IMR-90 (cell line): Measurements from ENCODE around the gene CLDN34. TPM values are rescaled to one million over a fixed set of nuclear protein-coding genes. Genes with fewer than 3 reads are reported as not detected.

Source experiments
- ATAC-seq: fragments of 200-7000 bp; cut with Tn5 transposase; 2 replicates; pipeline ENCODE4 v1.9.1; 2020; ENCODE audit warnings: low read depth, mild to moderate bottlenecking, moderate library complexity
- BruUV-seq: library from RNA; stranded (reverse); fragments of 400-500 nt; replicated peaks from 2 replicates; lab custom pipeline; 2021; lab: Mats Ljungman, UMichigan
- CTCF ChIA-PET: fragments of 300-600 bp; formaldehyde crosslinking; extraction: SDS; loops from one replicate; lab custom pipeline; 2021; ENCODE audit warnings: antibody characterized with exemption; lab: Yijun Ruan, JAX
- POLR2A ChIA-PET: fragments of 300-600 bp; sonication (Branson Sonifier 250); formaldehyde crosslinking; loops from one replicate; lab custom pipeline; 2022; ENCODE audit warnings: antibody characterized with exemption; ENCODE audit not compliant: unreplicated experiment; lab: Charles Lee
- DNase-seq: peaks from one replicate; pipeline ENCODE4 v3.0.0; 2013
- H2AFZ ChIP-seq: replicated peaks from 2 replicates; pipeline ENCODE3; 2013; ENCODE audit warnings: low read length, mild to moderate bottlenecking; ENCODE audit not compliant: poor library complexity
- H2AK5ac ChIP-seq: 2 replicates; pipeline ENCODE4 v1.6.1; 2013; ENCODE audit warnings: low read depth, low read length, inconsistent platforms
- H2AK9ac ChIP-seq: replicated peaks from 2 replicates; pipeline ENCODE3; 2013; ENCODE audit warnings: mild to moderate bottlenecking, low read depth, low read length, moderate library complexity; ENCODE audit not compliant: poor library complexity
- H2BK120ac ChIP-seq: 2 replicates; pipeline ENCODE4 v1.6.1; 2013; ENCODE audit warnings: low read depth, low read length, inconsistent platforms
- H2BK15ac ChIP-seq: 3 replicates; pipeline ENCODE4 v1.6.1; 2013; ENCODE audit warnings: low read depth, low read length, inconsistent platforms
- H2BK20ac ChIP-seq: 2 replicates; pipeline ENCODE4 v1.6.1; 2013; ENCODE audit warnings: low read depth, mild to moderate bottlenecking, inconsistent platforms, low read length, moderate library complexity
- H2BK5ac ChIP-seq: 2 replicates; pipeline ENCODE4 v1.6.1; 2013; ENCODE audit warnings: mild to moderate bottlenecking, low read depth, low read length, inconsistent platforms; ENCODE audit not compliant: poor library complexity, severe bottlenecking
- H3K14ac ChIP-seq: replicated peaks from 2 replicates; pipeline ENCODE4 v1.6.1; 2013; ENCODE audit warnings: low read depth, low read length, inconsistent platforms
- H3K18ac ChIP-seq: 2 replicates; pipeline ENCODE4 v1.6.1; 2013; ENCODE audit warnings: low read depth, low read length, control low read depth
- H3K23ac ChIP-seq: 2 replicates; pipeline ENCODE4 v1.6.1; 2013; ENCODE audit warnings: low read depth, low read length, inconsistent platforms
- H3K27ac ChIP-seq: 2 replicates; pipeline ENCODE4 v1.5.1; 2013; ENCODE audit warnings: mild to moderate bottlenecking, control low read depth, low read length; ENCODE audit not compliant: insufficient read depth
- H3K27me3 ChIP-seq: 2 replicates; pipeline ENCODE4 v1.6.1; 2013; ENCODE audit warnings: low read length; ENCODE audit not compliant: control insufficient read depth, insufficient read depth
- H3K36me3 ChIP-seq: 2 replicates; pipeline ENCODE4 v1.6.1; 2013; ENCODE audit warnings: low read length, mixed read lengths; ENCODE audit not compliant: control insufficient read depth, insufficient read depth
- H3K4ac ChIP-seq: 2 replicates; pipeline ENCODE4 v1.6.1; 2013; ENCODE audit warnings: low read depth, low read length, inconsistent platforms
- H3K4me1 ChIP-seq: 2 replicates; pipeline ENCODE4 v1.6.1; 2013; ENCODE audit warnings: low read length, mixed read lengths; ENCODE audit not compliant: control insufficient read depth, insufficient read depth
- H3K4me2 ChIP-seq: 2 replicates; pipeline ENCODE4 v1.6.1; 2013; ENCODE audit warnings: low read depth, mild to moderate bottlenecking, control low read depth, low read length, moderate library complexity
- H3K4me3 ChIP-seq: 2 replicates; pipeline ENCODE4 v1.5.1; 2013; ENCODE audit warnings: low read depth, mild to moderate bottlenecking, control low read depth, low read length, moderate library complexity; ENCODE audit not compliant: insufficient read depth
- H3K56ac ChIP-seq: 2 replicates; pipeline ENCODE4 v1.6.1; 2013; ENCODE audit warnings: low read length, inconsistent platforms; ENCODE audit not compliant: insufficient read depth; ENCODE audit errors: extremely low read depth
- H3K79me1 ChIP-seq, 2 experiments: 2 replicates each; pipeline ENCODE4 v1.6.1; 2013; ENCODE audit warnings: low read length in 2 of 2, inconsistent platforms in 1 of 2, low read depth in 1 of 2
- H3K9ac ChIP-seq: 2 replicates; pipeline ENCODE4 v1.6.1; 2013; ENCODE audit warnings: low read depth, low read length, control low read depth
- H3K9me1 ChIP-seq: 2 replicates; pipeline ENCODE4 v1.6.1; 2013; ENCODE audit warnings: low read length, inconsistent platforms; ENCODE audit not compliant: insufficient read depth
- H3K9me3 ChIP-seq: 2 replicates; pipeline ENCODE4 v1.6.1; 2013; ENCODE audit warnings: low read length; ENCODE audit not compliant: control insufficient read depth, insufficient read depth
- H4K20me1 ChIP-seq: 2 replicates; pipeline ENCODE4 v1.6.1; 2013; ENCODE audit warnings: low read length, inconsistent platforms; ENCODE audit not compliant: insufficient read depth
- H4K5ac ChIP-seq: 2 replicates; pipeline ENCODE4 v1.6.1; 2013; ENCODE audit warnings: mild to moderate bottlenecking, low read depth, low read length, control low read depth
- H4K8ac ChIP-seq, 2 experiments: 2 replicates each; pipeline ENCODE4 v1.6.1; 2013; ENCODE audit warnings: low read depth in 2 of 2, low read length in 2 of 2, control low read depth in 1 of 2, inconsistent platforms in 1 of 2
- H4K91ac ChIP-seq: 2 replicates; pipeline ENCODE4 v1.6.1; 2013; ENCODE audit warnings: low read depth, low read length, inconsistent platforms; ENCODE audit not compliant: insufficient read depth
- BHLHE40 ChIP-seq: fragments of 150-350 bp; IDR thresholded peaks from 2 replicates; pipeline ENCODE4 v1.6.1; 2016; ENCODE audit warnings: mild to moderate bottlenecking, low read depth, low read length
- MXI1 ChIP-seq: IDR thresholded peaks from 2 replicates; pipeline ENCODE4 v1.6.1; 2012; ENCODE audit warnings: low read depth, mild to moderate bottlenecking, low read length, moderate library complexity, borderline replicate concordance
- NFE2L2 ChIP-seq: fragments of 150-350 bp; IDR thresholded peaks from 2 replicates; pipeline ENCODE4 v1.6.1; 2016; ENCODE audit warnings: low read depth, mild to moderate bottlenecking, low read length
- WGBS, 2 experiments: methylation state at CpG; one replicate each; pipeline versions ENCODE4 v1.1.5 to v1.1.7; 2013; ENCODE audit warnings: missing lambda C conversion rate in 2 of 2; ENCODE audit not compliant: insufficient read length in 1 of 2; ENCODE audit errors: extremely low coverage in 2 of 2; 5-methylcytosine and 5-hydroxymethylcytosine counted together
- dilution Hi-C: fragments of 300-500 bp; cut with HindIII; formaldehyde crosslinking; loops from one replicate; pipeline ENCODE4 v1.14.3; 2018; ENCODE audit warnings: low sequenced_read_pairs; ENCODE audit not compliant: unreplicated experiment
- in situ Hi-C: fragments of 300-500 bp; cut with MboI; formaldehyde crosslinking; loops from 3 replicates; pipeline ENCODE4 v1.14.3; 2019; ENCODE audit warnings: low sequenced_read_pairs, inconsistent platforms, mixed read lengths
- intact Hi-C: fragments of 100-400 bp; cut with micrococcal nuclease; formaldehyde crosslinking; loops from 2 replicates; pipeline ENCODE4 v1.10.0; 2022
- polyA plus RNA-seq, 3 experiments: library from polyadenylated mRNA; depleted of rRNA; stranded (reverse); fragments of >200 nt; gene quantifications; 2 replicates each; pipeline ENCODE4 v1.2.3, GENCODE V29; 2012; ENCODE audit warnings: low replicate concordance in 1 of 3
- total RNA-seq: library from RNA; depleted of rRNA; stranded (reverse); fragments of >200 nt; gene quantifications from 2 replicates; pipeline ENCODE4 v1.2.3, GENCODE V29; 2012; rRNA removed

Gene CLDN34
- total and polyA plus RNA-seq, 2 of the 4 experiments (the other 2 are of a cell fraction), result 0.14 TPM; not detected in 1

DNA sequence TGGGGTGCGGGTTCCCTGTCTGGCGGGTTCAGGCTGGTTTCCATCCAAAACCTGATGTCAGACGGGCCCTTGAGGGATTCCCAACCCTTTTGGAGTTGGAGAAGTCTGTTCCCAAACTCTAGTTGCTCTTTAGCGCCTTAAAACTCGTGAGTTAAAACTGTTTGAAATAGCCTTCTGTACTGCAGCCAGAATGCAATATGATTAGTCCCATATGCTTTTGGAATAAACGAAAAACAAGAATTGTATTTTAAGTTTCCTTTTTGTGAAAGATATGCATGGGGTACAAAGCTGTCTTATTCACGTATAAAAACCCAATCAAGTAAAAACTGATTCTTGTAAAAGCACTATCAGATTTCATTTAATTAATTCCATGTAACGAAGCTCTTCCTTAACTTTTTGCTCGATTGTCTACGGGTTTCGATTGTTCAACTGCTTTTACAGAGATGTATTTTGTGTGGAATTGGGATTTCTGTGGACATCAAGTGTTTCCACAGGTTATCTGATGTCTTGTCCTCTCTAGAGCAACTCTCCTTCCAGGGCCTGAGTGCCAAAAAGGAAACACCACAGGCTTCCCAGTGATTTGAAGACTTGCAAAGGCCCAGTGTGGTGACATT, 49.5 kb downstream of the CLDN34 start (continued):
- TF ChIP-seq BHLHE40, result no peak

DNA sequence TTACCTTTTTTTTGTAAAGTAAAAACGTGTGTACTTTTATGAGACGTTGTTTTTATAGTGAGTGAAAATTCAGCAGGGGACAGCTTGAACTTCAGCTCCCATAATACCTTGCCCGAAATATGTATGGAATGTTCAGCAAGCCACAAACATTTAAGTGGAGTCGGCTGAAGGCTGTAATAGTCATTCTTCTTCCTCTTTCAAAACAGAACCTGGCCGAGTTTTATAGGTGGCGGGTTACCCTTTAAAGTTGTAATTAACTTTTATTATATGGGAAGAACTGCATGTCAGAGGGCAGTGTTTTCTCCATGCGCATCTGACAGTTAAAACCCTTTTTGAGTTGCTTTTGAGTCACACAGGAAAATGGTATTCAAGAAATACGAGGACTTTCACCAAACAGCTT, 50.7 kb downstream of the CLDN34 start:
- Histone ChIP-seq H3K18ac (no peak overlapping the region; the same call in 1 of the 2 replicates), H4K20me1 (peaks cover 14% of the 10 kb centered on the region), H2AK5ac (no peak overlapping the region), H3K36me3 (no peaks in the 10 kb centered on the region), H2AK9ac (no peak overlapping the region), H3K4me1 (no peaks in the 10 kb centered on the region; the same call in 1 of the 2 replicates), H2BK15ac (no peak overlapping the region), H2BK5ac (peak overlapping the region; percentile 70), H4K8ac (no peak overlapping the region), H2BK20ac (no peak overlapping the region), H3K79me1 (peaks cover 6 to 26% of the 10 kb centered on the region in 2 experiments), H4K5ac (no peak overlapping the region), H3K27ac (peak overlapping the region; percentile 55; the same call in 1 of the 2 replicates), H3K9me3 (no peaks in the 10 kb centered on the region), H3K14ac (no peak overlapping the region), H3K4ac (no peak overlapping the region), H3K23ac (no peak overlapping the region; the same call in 1 of the 2 replicates), H3K4me2 (peak overlapping the region; percentile 88), H3K27me3 (no peaks in the 10 kb centered on the region), H3K56ac (no peak overlapping the region), H4K91ac (no peak overlapping the region), H3K9ac (no peak overlapping the region), H2AFZ (no peak overlapping the region), H3K9me1 (no peaks in the 10 kb centered on the region; the same call in 1 of the 2 replicates), H2BK120ac (0 out of 2 replicates have a peak overlapping the region, but pooled peaks have one; percentile 41), H3K4me3 (no peak overlapping the region)
- TF ChIP-seq NFE2L2 (no peak), MXI1 (no peak)
- intact Hi-C loops, result loop anchor here (2.0 to 5.0 kb wide), 2 partner anchors 65 to 99 kb away; no protein-coding TSS in a partner anchor
- BruUV-seq, result TSS peak; percentile 11
- in situ Hi-C loops, result no loop called here
- WGBS, 2 experiments, result no CpG with 5 or more reads among the region's 8 CpGs
- DNase-seq, result peak; percentile 65
- CTCF ChIA-PET, result interaction anchor here (1.1 kb wide), 1 partner anchor 63 kb away, joined by 3 read pairs; no protein-coding TSS in a partner anchor
- POLR2A ChIA-PET, result interaction anchor here (0.6 kb wide), 1 partner anchor 95 kb away, joined by 3 read pairs; no protein-coding TSS in a partner anchor
- dilution Hi-C loops, result no loop called here
- ATAC-seq, result no peak

Other genes starting within 250 kb of the CLDN34 start
- gene GPR143, start 201.5 kb upstream of the CLDN34 start, total RNA-seq, result not detected in 2 replicates
- gene GPR143, start 201.5 kb upstream of the CLDN34 start, polyA plus RNA-seq (2012; rRNA removed), result 0.07 and 0.10 TPM in 2 replicates
- 8.1 TPM in 2 replicates for gene SHROOM2, start 180.9 kb upstream of the CLDN34 start, total RNA-seq
- gene SHROOM2, start 180.9 kb upstream of the CLDN34 start, polyA plus RNA-seq (2012; rRNA removed), result 14.2 and 14.6 TPM in 2 replicates
- 3.9 and 4.5 TPM in 2 replicates for gene CLCN4, start 189.6 kb downstream of the CLDN34 start, total RNA-seq
- 2.2 and 2.5 TPM in 2 replicates for gene CLCN4, start 189.6 kb downstream of the CLDN34 start, polyA plus RNA-seq (2012; rRNA removed)